Upper lobe of left lung (tissue), 6 donors: Measurements from ENCODE around the gene ZNF665. TPM values are rescaled to one million over a fixed set of nuclear protein-coding genes. Genes with fewer than 3 reads are reported as not detected.

Experiments
- ATAC-seq, 2 donors: fragments of 200-7000 bp; cut with Tn5 transposase; one replicate each; pipeline ENCODE4 v1.9.1; 2022; ENCODE audit warnings: mild to moderate bottlenecking in 2 of 2, moderate library complexity in 2 of 2; ENCODE audit not compliant: low FRiP score in 2 of 2
- DNase-seq, 2 donors: peaks; one replicate each; pipeline ENCODE4 v3.0.0-alpha.2; 2019 to 2020
- H3K27ac ChIP-seq, 4 donors: fragments of 200-600 bp; sonication (generic); one replicate each; pipeline ENCODE4 v1.5.1; 2016 to 2019
- H3K27me3 ChIP-seq, 4 donors: fragments of 200-600 bp; sonication (generic); one replicate each; pipeline ENCODE4 v1.5.1; 2017 to 2019
- H3K36me3 ChIP-seq, 4 donors: fragments of 200-600 bp; sonication (generic); one replicate each; pipeline ENCODE4 v1.5.1; 2016 to 2019
- H3K4me1 ChIP-seq, 4 donors: fragments of 200-600 bp; sonication (generic); one replicate each; pipeline ENCODE4 v1.5.1; 2018 to 2019
- H3K4me3 ChIP-seq, 4 donors: fragments of 200-600 bp; sonication (generic); one replicate each; pipeline ENCODE4 v1.5.1; 2017 to 2019; ENCODE audit warnings: mild to moderate bottlenecking in 2 of 4, moderate library complexity in 1 of 4
- H3K9me3 ChIP-seq, 4 donors: fragments of 200-600 bp; sonication (generic); one replicate each; pipeline ENCODE4 v1.5.1; 2018 to 2019
- CTCF ChIP-seq, 6 experiments: fragments of 450-650 bp in 4 of 6; fragments of 200-600 bp in 2 of 6; sonication (generic) in 2 of 6; IDR thresholded peaks; one replicate each; pipeline ENCODE4 v1.5.1; 2016 to 2019; ENCODE audit warnings: antibody characterized with exemption in 6 of 6
- EP300 ChIP-seq, 4 donors: sonication (generic); formaldehyde crosslinking; IDR thresholded peaks; one replicate each; pipeline ENCODE4 v1.5.1; 2017; ENCODE audit warnings: antibody characterized with exemption in 4 of 4, control low read depth in 2 of 4
- POLR2A ChIP-seq, 4 donors: fragments of 450-650 bp; IDR thresholded peaks; one replicate each; pipeline ENCODE4 v1.5.1; 2016 to 2017; ENCODE audit warnings: antibody characterized with exemption in 4 of 4, mild to moderate bottlenecking in 2 of 4
- POLR2AphosphoS5 ChIP-seq, 2 donors: sonication (generic); formaldehyde crosslinking; IDR thresholded peaks; one replicate each; pipeline ENCODE4 v1.5.1; 2017; ENCODE audit warnings: antibody characterized with exemption in 2 of 2
- WGBS, 2 donors: methylation state at CpG; one replicate each; pipeline ENCODE4 v1.1.5; 2017 to 2018; 5-methylcytosine and 5-hydroxymethylcytosine counted together
- total RNA-seq, 6 donors: library from RNA; depleted of rRNA in 4 of 6; stranded (reverse); fragments of >200 nt in 4 of 6; gene quantifications; one replicate each; pipeline versions ENCODE4 v1.1.0 to v1.2.1, GENCODE V29; 2016 to 2021
- donor health status: DM: no; HTN: no; CAD: no; lungs with moderate emphysema.
- donor health status: DM: no; HTN: yes; CAD: no; lungs with severe emphysema.

The ZNF665 gene
- total RNA-seq, 6 donors from 2014 or later, result 1.7 to 5.2 (median 3.4) TPM

- no peak for TF ChIP-seq POLR2A (IDR thresholded peaks at IDR 0.05)
- Histone ChIP-seq H3K9me3 (peaks cover 55 to 84% (median 83%) of the 10 kb centered on the region in 4 donors), H3K27ac (no peak overlapping the region), H3K27me3 (no peaks in the 10 kb centered on the region), H3K36me3 (peaks cover 12 to 89% (median 64%) of the 10 kb centered on the region in 4 donors), H3K4me3 (no peak overlapping the region), H3K4me1 (no peaks in the 10 kb centered on the region)
- ATAC-seq (no peak), DNase-seq (no peak)
Measured at GRCh38 chr19:53147645-53148044, 45.5 kb downstream of the ZNF665 start.

GRCh38 chr19:53140351-53140750 is 52.8 kb downstream of the ZNF665 start:
- Histone ChIP-seq H3K27me3 (no peaks in the 10 kb centered on the region), H3K36me3 (peaks cover 10 to 40% (median 26%) of the 10 kb centered on the region in 4 donors), H3K27ac (no peak overlapping the region), H3K9me3 (peaks cover 63 to 90% (median 83%) of the 10 kb centered on the region in 4 donors), H3K4me1 (no peaks in the 10 kb centered on the region), H3K4me3 (no peak overlapping the region)
- WGBS, 2 donors, result 94 to 95% methylated on average over 4 of the region's 4 CpGs
- no peak for DNase-seq
- no peak for ATAC-seq
- TF ChIP-seq CTCF (IDR thresholded peaks at IDR 0.05), result no peak
- TF ChIP-seq POLR2AphosphoS5 (IDR thresholded peaks at IDR 0.05), result no peak
- no peak for TF ChIP-seq POLR2A (IDR thresholded peaks at IDR 0.05)
- no peak for TF ChIP-seq EP300 (IDR thresholded peaks at IDR 0.05)

- no peak overlapping the region for H3K27ac ChIP-seq
- H3K4me3 ChIP-seq, result no peak overlapping the region
- no peak for TF ChIP-seq POLR2A (IDR thresholded peaks at IDR 0.05)
- no peak for TF ChIP-seq EP300 (IDR thresholded peaks at IDR 0.05)
- TF ChIP-seq CTCF (IDR thresholded peaks at IDR 0.05), result no peak
- TF ChIP-seq POLR2AphosphoS5 (IDR thresholded peaks at IDR 0.05), result no peak
- ATAC-seq (no peak), DNase-seq (no peak)
- H3K9me3 ChIP-seq, result peaks cover 34 to 64% (median 53%) of the 10 kb centered on the region in 4 donors
- peaks cover 3 to 10% (median 6%) of the 10 kb centered on the region in 4 donors for H3K4me1 ChIP-seq
- H3K36me3 ChIP-seq, result peaks cover 0 to 6% (median 5%) of the 10 kb centered on the region in 4 donors
- 79 to 89% methylated on average over 3 of the region's 3 CpGs for WGBS, 2 donors
- H3K27me3 ChIP-seq, result peaks cover 0 to 5% (median 0%) of the 10 kb centered on the region in 4 donors
Measured at GRCh38 chr19:53136432-53136831, 56.7 kb downstream of the ZNF665 start.

- peaks cover 4 to 14% (median 7%) of the 10 kb centered on the region in 4 donors for H3K4me1 ChIP-seq
- peak within 1 kb of the TSS; percentile 46 to 78 (median 74) for H3K27ac ChIP-seq
- WGBS, 2 donors, result 1 to 3% methylated on average over 41 to 51 of the region's 51 CpGs
- TF ChIP-seq POLR2AphosphoS5 (IDR thresholded peaks at IDR 0.05) (peak; percentile 37 to 39), POLR2A (IDR thresholded peaks at IDR 0.05) (no peak), CTCF (IDR thresholded peaks at IDR 0.05) (no peak), EP300 (IDR thresholded peaks at IDR 0.05) (no peak)
- H3K27me3 ChIP-seq, result peaks cover 0 to 5% (median 0%) of the 10 kb centered on the region in 4 donors
- ATAC-seq (peak; percentile 65 to 90), DNase-seq (peak; percentile 72 to 74)
- H3K9me3 ChIP-seq, result peaks cover 0 to 27% (median 15%) of the 10 kb centered on the region in 4 donors
- H3K36me3 ChIP-seq, result no peaks in the 10 kb centered on the region
- peak within 1 kb of the TSS; percentile 44 to 71 (median 58) for H3K4me3 ChIP-seq
Measured at GRCh38 chr19:53132141-53132991, 60.8 kb downstream of the ZNF665 start, which contains the start of gene ZNF415. ZNF415 (minus strand) TSS chr19:53132910; CDS start chr19:53122676, 10,234 bp downstream.

GRCh38 chr19:53131727-53132126 is 61.4 kb downstream of the ZNF665 start:
- peaks cover 0 to 5% (median 0%) of the 10 kb centered on the region in 4 donors for H3K27me3 ChIP-seq
- no peak for ATAC-seq

More at GRCh38 chr19:53131727-53132126, 61.4 kb downstream of the ZNF665 start:
- TF ChIP-seq POLR2A (IDR thresholded peaks at IDR 0.05) (no peak), EP300 (IDR thresholded peaks at IDR 0.05) (no peak), POLR2AphosphoS5 (IDR thresholded peaks at IDR 0.05) (no peak), CTCF (IDR thresholded peaks at IDR 0.05) (no peak)
- WGBS, 2 donors, result 39 to 43% methylated on average over 6 of the region's 6 CpGs
- peak overlapping the region; percentile 44 to 71 (median 58) for H3K4me3 ChIP-seq
- H3K4me1 ChIP-seq, result peaks cover 4 to 14% (median 7%) of the 10 kb centered on the region in 4 donors
- H3K27ac ChIP-seq, result no peak overlapping the region
- H3K9me3 ChIP-seq, result peaks cover 0 to 20% (median 9%) of the 10 kb centered on the region in 4 donors
- no peak for DNase-seq
- H3K36me3 ChIP-seq, result no peaks in the 10 kb centered on the region
